ENCODE data around the gene SCFD2. TPM values are rescaled to one million over a fixed set of nuclear protein-coding genes. Genes with fewer than 3 reads are reported as not detected.

The SCFD2 gene
- total RNA-seq, 1 donor from 2014 or later, result 11.9 TPM

DNA sequence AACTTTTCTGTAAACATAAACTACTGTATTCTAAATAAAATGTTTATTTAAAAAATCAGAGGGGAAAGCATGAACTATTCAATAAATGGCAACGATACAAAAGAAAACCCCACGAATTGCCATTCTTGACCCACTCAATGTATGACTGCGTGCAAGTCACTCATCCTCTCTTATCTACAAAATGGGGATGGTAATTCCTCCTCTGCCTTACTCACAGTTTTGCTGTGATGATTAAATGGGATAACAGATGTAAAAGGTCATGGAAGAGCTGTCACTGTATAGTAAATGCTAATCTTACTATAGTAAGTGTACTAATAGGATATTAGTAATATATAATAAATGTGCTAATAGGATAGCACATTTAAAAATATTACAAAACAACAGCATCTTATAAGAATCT is 173.4 kb downstream of the SCFD2 start:
- H3K36me3 Mint-ChIP-seq (ENCODE audit: low read depth, unreplicated experiment), result no peaks in the 10 kb centered on the region
- no peak for DNase-seq (ENCODE audit: low read depth)
- H3K4me2 ChIP-seq (ENCODE audit: low read length), result no peak overlapping the region

DNA sequence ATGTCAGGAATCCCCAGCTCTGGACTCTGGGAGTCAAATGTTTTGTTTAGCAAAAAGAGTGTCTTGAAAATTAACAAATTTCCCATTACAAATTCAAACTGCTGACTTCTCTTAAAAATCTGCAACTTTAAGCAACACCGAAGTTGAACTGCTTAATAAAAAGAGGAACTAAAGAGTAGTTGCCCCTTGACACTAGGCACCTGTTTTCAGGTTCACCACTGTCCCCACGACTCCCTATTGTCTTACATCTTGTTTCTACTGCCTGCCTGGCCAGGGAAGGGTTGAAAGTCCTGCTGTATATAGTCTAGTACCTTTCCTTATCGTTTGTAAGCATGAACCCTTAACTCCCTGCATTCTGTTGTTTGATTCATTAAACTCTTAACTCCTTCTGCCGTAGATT is 173.9 kb downstream of the SCFD2 start:
- no peaks in the 10 kb centered on the region for H3K9me3 Mint-ChIP-seq (ENCODE audit: unreplicated experiment)
- Histone ChIP-seq H3K36me3 (ENCODE audit: insufficient read depth, low read length) (no peaks in the 10 kb centered on the region), H3K27me3 (ENCODE audit: insufficient read depth, low read length) (no peaks in the 10 kb centered on the region), H3K79me2 (ENCODE audit: insufficient read depth, low read length) (no peaks in the 10 kb centered on the region), H3K9me3 (ENCODE audit: insufficient read depth, low read depth, low read length) (no peaks in the 10 kb centered on the region), H3K27ac (ENCODE audit: low read depth, low read length) (no peak overlapping the region), H2AFZ (ENCODE audit: low read depth, low read length) (no peak overlapping the region), H3K4me1 (ENCODE audit: insufficient read depth, low read length) (peaks cover 26% of the 10 kb centered on the region), H3K4me3 (ENCODE audit: insufficient read depth, low read depth, low read length) (no peak overlapping the region), H4K20me1 (ENCODE audit: insufficient read depth, low read length) (no peaks in the 10 kb centered on the region), H3K4me2 (ENCODE audit: low read length) (no peak overlapping the region), H3K9ac (ENCODE audit: low read length) (no peak overlapping the region)
- H3K27ac Mint-ChIP-seq (ENCODE audit: unreplicated experiment), result no peak overlapping the region
- FAIRE-seq (no peak), DNase-seq (ENCODE audit: low read depth) (no peak)
- peaks cover 31% of the 10 kb centered on the region for H3K4me1 Mint-ChIP-seq (ENCODE audit: low read depth, unreplicated experiment)
- no peak overlapping the region for H3K4me3 Mint-ChIP-seq (ENCODE audit: unreplicated experiment)
- no peak for TF ChIP-seq EZH2 (IDR thresholded peaks at IDR 0.05; ENCODE audit: insufficient read depth, low read length)
- TF ChIP-seq, protein P1, sequence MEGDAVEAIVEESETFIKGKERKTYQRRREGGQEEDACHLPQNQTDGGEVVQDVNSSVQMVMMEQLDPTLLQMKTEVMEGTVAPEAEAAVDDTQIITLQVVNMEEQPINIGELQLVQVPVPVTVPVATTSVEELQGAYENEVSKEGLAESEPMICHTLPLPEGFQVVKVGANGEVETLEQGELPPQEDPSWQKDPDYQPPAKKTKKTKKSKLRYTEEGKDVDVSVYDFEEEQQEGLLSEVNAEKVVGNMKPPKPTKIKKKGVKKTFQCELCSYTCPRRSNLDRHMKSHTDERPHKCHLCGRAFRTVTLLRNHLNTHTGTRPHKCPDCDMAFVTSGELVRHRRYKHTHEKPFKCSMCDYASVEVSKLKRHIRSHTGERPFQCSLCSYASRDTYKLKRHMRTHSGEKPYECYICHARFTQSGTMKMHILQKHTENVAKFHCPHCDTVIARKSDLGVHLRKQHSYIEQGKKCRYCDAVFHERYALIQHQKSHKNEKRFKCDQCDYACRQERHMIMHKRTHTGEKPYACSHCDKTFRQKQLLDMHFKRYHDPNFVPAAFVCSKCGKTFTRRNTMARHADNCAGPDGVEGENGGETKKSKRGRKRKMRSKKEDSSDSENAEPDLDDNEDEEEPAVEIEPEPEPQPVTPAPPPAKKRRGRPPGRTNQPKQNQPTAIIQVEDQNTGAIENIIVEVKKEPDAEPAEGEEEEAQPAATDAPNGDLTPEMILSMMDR (IDR thresholded peaks at IDR 0.05; ENCODE audit: insufficient read depth, low read depth, low read length), result no peak
- no peaks in the 10 kb centered on the region for H3K36me3 Mint-ChIP-seq (ENCODE audit: low read depth, unreplicated experiment)
- no peaks in the 10 kb centered on the region for H3K27me3 Mint-ChIP-seq (ENCODE audit: low read depth, unreplicated experiment)

More for the DNA sequence above, 173.4 kb downstream of the SCFD2 start:
- H3K79me2 ChIP-seq (ENCODE audit: insufficient read depth, low read length), result no peaks in the 10 kb centered on the region
- H4K20me1 ChIP-seq (ENCODE audit: insufficient read depth, low read length), result no peaks in the 10 kb centered on the region
- H2AFZ ChIP-seq (ENCODE audit: low read depth, low read length), result no peak overlapping the region
- H3K4me1 ChIP-seq (ENCODE audit: insufficient read depth, low read length), result peaks cover 27% of the 10 kb centered on the region
- H3K27ac ChIP-seq (ENCODE audit: low read depth, low read length), result no peak overlapping the region
- no peaks in the 10 kb centered on the region for H3K9me3 Mint-ChIP-seq (ENCODE audit: unreplicated experiment)
- H3K4me3 Mint-ChIP-seq (ENCODE audit: unreplicated experiment), result no peak overlapping the region
- no peak overlapping the region for H3K4me3 ChIP-seq (ENCODE audit: insufficient read depth, low read depth, low read length)
- no peak overlapping the region for H3K9ac ChIP-seq (ENCODE audit: low read length)
- FAIRE-seq, result no peak
- H3K27me3 ChIP-seq (ENCODE audit: insufficient read depth, low read length), result no peaks in the 10 kb centered on the region
- H3K27ac Mint-ChIP-seq (ENCODE audit: unreplicated experiment), result no peak overlapping the region
- H3K36me3 ChIP-seq (ENCODE audit: insufficient read depth, low read length), result no peaks in the 10 kb centered on the region
- H3K9me3 ChIP-seq (ENCODE audit: insufficient read depth, low read depth, low read length), result no peaks in the 10 kb centered on the region
- no peaks in the 10 kb centered on the region for H3K27me3 Mint-ChIP-seq (ENCODE audit: low read depth, unreplicated experiment)
- no peak for TF ChIP-seq EZH2 (IDR thresholded peaks at IDR 0.05; ENCODE audit: insufficient read depth, low read length)
- TF ChIP-seq, protein P1 (IDR thresholded peaks at IDR 0.05; ENCODE audit: insufficient read depth, low read depth, low read length), result no peak
- peaks cover 29% of the 10 kb centered on the region for H3K4me1 Mint-ChIP-seq (ENCODE audit: low read depth, unreplicated experiment)

DNA sequence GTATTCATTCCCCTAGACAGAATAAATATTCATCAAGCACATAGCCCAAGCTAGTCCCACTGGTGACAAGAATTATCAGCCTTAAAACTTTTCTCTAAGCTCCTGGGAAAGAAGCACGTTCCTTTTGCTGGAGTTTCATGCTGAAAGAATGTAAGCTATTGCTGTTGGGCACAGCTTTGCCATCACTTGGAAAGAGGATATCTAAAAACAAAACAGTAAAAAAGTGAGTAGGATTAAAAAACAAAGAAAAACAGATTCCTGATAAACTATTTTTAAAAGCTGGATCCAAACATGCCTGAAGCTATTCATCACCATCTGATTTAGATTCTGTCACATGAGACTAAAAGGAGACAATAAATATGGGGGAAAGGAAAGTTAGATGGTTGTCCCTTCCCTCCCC is 176.8 kb downstream of the SCFD2 start:
- no peak for TF ChIP-seq EZH2 (IDR thresholded peaks at IDR 0.05; ENCODE audit: insufficient read depth, low read length)
- H3K4me3 Mint-ChIP-seq (ENCODE audit: unreplicated experiment), result no peak overlapping the region
- peak; percentile 76 for DNase-seq (ENCODE audit: low read depth)
- peak overlapping the region; percentile 40 for H3K4me2 ChIP-seq (ENCODE audit: low read length)
- H3K9ac ChIP-seq (ENCODE audit: low read length), result peak overlapping the region; percentile 22
- no peaks in the 10 kb centered on the region for H3K36me3 ChIP-seq (ENCODE audit: insufficient read depth, low read length)
- H3K4me1 Mint-ChIP-seq (ENCODE audit: low read depth, unreplicated experiment), result peaks cover 36% of the 10 kb centered on the region
- H3K27me3 Mint-ChIP-seq (ENCODE audit: low read depth, unreplicated experiment), result no peaks in the 10 kb centered on the region
- H3K27ac Mint-ChIP-seq (ENCODE audit: unreplicated experiment), result peak overlapping the region; percentile 71
- H3K9me3 Mint-ChIP-seq (ENCODE audit: unreplicated experiment), result no peaks in the 10 kb centered on the region
- H3K27me3 ChIP-seq (ENCODE audit: insufficient read depth, low read length), result no peaks in the 10 kb centered on the region
- H3K4me1 ChIP-seq (ENCODE audit: insufficient read depth, low read length), result peaks cover 31% of the 10 kb centered on the region
- H4K20me1 ChIP-seq (ENCODE audit: insufficient read depth, low read length), result no peaks in the 10 kb centered on the region
- H3K36me3 Mint-ChIP-seq (ENCODE audit: low read depth, unreplicated experiment), result no peaks in the 10 kb centered on the region
- no peak overlapping the region for H3K4me3 ChIP-seq (ENCODE audit: insufficient read depth, low read depth, low read length)
- H3K79me2 ChIP-seq (ENCODE audit: insufficient read depth, low read length), result no peaks in the 10 kb centered on the region
- no peak overlapping the region for H2AFZ ChIP-seq (ENCODE audit: low read depth, low read length)
- H3K9me3 ChIP-seq (ENCODE audit: insufficient read depth, low read depth, low read length), result no peaks in the 10 kb centered on the region
- peak overlapping the region; percentile 66 for H3K27ac ChIP-seq (ENCODE audit: low read depth, low read length)
- no peak for FAIRE-seq

All from astrocyte (in vitro differentiated cells and primary cell).